Peyer's patch (tissue), 4 donors: ENCODE results near the gene KCNC1.

Experiments used
- CTCF ChIP-seq, 6 experiments: fragments of 450-650 bp in 4 of 6; fragments of 200-600 bp in 2 of 6; sonication (generic) in 1 of 6; IDR thresholded peaks; one replicate each; pipeline ENCODE4 v1.5.1; 2017 to 2019; ENCODE audit warnings: antibody characterized with exemption in 6 of 6, mild to moderate bottlenecking in 3 of 6, moderate library complexity in 1 of 6
- POLR2A ChIP-seq, 2 donors: fragments of 450-650 bp; IDR thresholded peaks; one replicate each; pipeline ENCODE4 v1.5.1; 2017; ENCODE audit warnings: antibody characterized with exemption in 2 of 2, mild to moderate bottlenecking in 2 of 2, moderate library complexity in 2 of 2

GRCh38 chr11:17730137-17730536, 4.4 kb upstream of the KCNC1 start:
- TF ChIP-seq POLR2A (IDR thresholded peaks at IDR 0.05): no peak
- TF ChIP-seq CTCF (IDR thresholded peaks at IDR 0.05): no peak
